OCI-LY1 (cell line): ENCODE results near the gene CRYZ.

ENCODE experiments used
- H2AFZ ChIP-seq: fragments of 200-600 bp; sonication (generic), shearing (Covaris generic); 2 replicates; pipeline ENCODE4 v1.6.0; 2014; ENCODE audit warnings: antibody characterized with exemption, mild to moderate bottlenecking, low read length
- H3F3A ChIP-seq: fragments of 200-600 bp; sonication (generic), shearing (Covaris generic); 2 replicates; pipeline ENCODE4 v1.6.0; 2014; ENCODE audit warnings: mild to moderate bottlenecking, antibody characterized with exemption, low read length, moderate library complexity; ENCODE audit not compliant: insufficient read depth
- H3K27ac ChIP-seq: fragments of 200-600 bp; sonication (generic); 2 replicates; pipeline ENCODE4 v1.5.1; 2014; ENCODE audit warnings: low read length, mixed run types, mild to moderate bottlenecking, low read depth; ENCODE audit not compliant: poor library complexity, severe bottlenecking
- H3K27me3 ChIP-seq: fragments of 200-600 bp; sonication (generic); 2 replicates; pipeline ENCODE4 v1.6.0; 2014; ENCODE audit warnings: antibody characterized with exemption, mild to moderate bottlenecking, low read length, moderate library complexity; ENCODE audit not compliant: insufficient read depth
- H3K36me3 ChIP-seq: fragments of 200-600 bp; sonication (generic); 2 replicates; pipeline ENCODE4 v1.6.1; 2014; ENCODE audit warnings: mild to moderate bottlenecking, antibody characterized with exemption, low read length, moderate library complexity, mixed read lengths; ENCODE audit not compliant: insufficient read depth
- H3K4me1 ChIP-seq: fragments of 200-600 bp; sonication (generic); 2 replicates; pipeline ENCODE4 v1.5.1; 2014; ENCODE audit warnings: mild to moderate bottlenecking, low read length, moderate library complexity; ENCODE audit not compliant: insufficient read depth, severe bottlenecking
- H3K4me2 ChIP-seq: fragments of 200-600 bp; sonication (generic), shearing (Covaris generic); 2 replicates; pipeline ENCODE4 v1.6.1; 2014; ENCODE audit warnings: low read length
- H3K4me3 ChIP-seq: fragments of 200-600 bp; sonication (generic); 2 replicates; pipeline ENCODE4 v1.5.1; 2014; ENCODE audit warnings: low read length, low read depth, mild to moderate bottlenecking, mixed read lengths; ENCODE audit not compliant: poor library complexity, severe bottlenecking
- H3K79me2 ChIP-seq: fragments of 200-600 bp; shearing (Covaris generic); 2 replicates; pipeline ENCODE4 v1.6.1; 2016; ENCODE audit warnings: mixed run types, low read length, mixed read lengths; ENCODE audit not compliant: insufficient read depth
- H3K9ac ChIP-seq: fragments of 200-600 bp; sonication (generic), shearing (Covaris generic); 2 replicates; pipeline ENCODE4 v1.6.1; 2014; ENCODE audit warnings: mild to moderate bottlenecking, low read length, mixed read lengths
- H3K9me2 ChIP-seq: fragments of 200-600 bp; sonication (generic), shearing (Covaris generic); 2 replicates; pipeline ENCODE4 v1.6.1; 2014; ENCODE audit warnings: low read depth, mild to moderate bottlenecking, low read length, mixed read lengths
- H3K9me3 ChIP-seq: fragments of 200-600 bp; shearing (Covaris generic); 2 replicates; pipeline ENCODE4 v1.6.1; 2014; ENCODE audit warnings: low read length, mixed read lengths
- H4K20me1 ChIP-seq: fragments of 200-600 bp; sonication (generic), shearing (Covaris generic); 2 replicates; pipeline ENCODE4 v1.6.0; 2016; ENCODE audit warnings: mild to moderate bottlenecking, low read length; ENCODE audit not compliant: insufficient read depth
- EZH2 ChIP-seq: fragments of 200-600 bp; sonication (generic), shearing (Covaris generic); IDR thresholded peaks from 2 replicates; pipeline ENCODE4 v1.8.0; 2017; ENCODE audit warnings: borderline replicate concordance, mixed run types, mild to moderate bottlenecking, antibody characterized with exemption, low read length, moderate library complexity, mixed read lengths
- TF ChIP-seq, protein P1 (sequence below): fragments of 200-600 bp; sonication (generic), shearing (Covaris generic); IDR thresholded peaks from 2 replicates; pipeline ENCODE4 v1.5.1; 2017; ENCODE audit warnings: mild to moderate bottlenecking, antibody characterized with exemption, low read length, moderate library complexity, mixed read lengths

CRYZ gene

DNA sequence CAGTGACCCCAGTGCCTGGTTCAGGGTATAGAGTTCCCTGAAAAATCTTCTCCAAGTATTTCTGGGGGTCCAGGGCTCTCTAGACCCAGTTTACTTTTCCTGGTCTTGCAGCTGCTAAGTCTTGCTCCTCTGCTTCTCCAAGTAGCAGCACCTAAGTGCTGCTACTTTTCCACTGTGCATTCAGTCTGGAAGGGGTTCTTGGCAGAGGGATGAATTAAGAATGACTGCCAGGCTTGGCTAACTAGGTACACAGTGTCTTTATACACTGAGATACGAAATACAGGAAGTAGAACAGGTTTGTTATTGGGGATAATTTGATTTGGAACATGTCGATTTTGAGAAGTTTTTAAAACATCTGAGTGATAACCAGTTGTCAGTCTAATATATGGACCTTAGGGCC, 35.0 kb downstream of the CRYZ start:
- no peak overlapping the region for H2AFZ ChIP-seq
- H3K4me1 ChIP-seq, result no peaks in the 10 kb centered on the region
- no peak overlapping the region for H3K9ac ChIP-seq
- no peaks in the 10 kb centered on the region for H3K9me2 ChIP-seq
- no peak overlapping the region for H3K4me2 ChIP-seq
- no peak overlapping the region for H3K27ac ChIP-seq
- no peaks in the 10 kb centered on the region for H3K36me3 ChIP-seq
- H3K27me3 ChIP-seq, result no peaks in the 10 kb centered on the region; the same call in 1 of the 2 replicates
- H3F3A ChIP-seq, result no peaks in the 10 kb centered on the region
- no peaks in the 10 kb centered on the region for H4K20me1 ChIP-seq
- no peaks in the 10 kb centered on the region for H3K9me3 ChIP-seq
- TF ChIP-seq, protein P1, sequence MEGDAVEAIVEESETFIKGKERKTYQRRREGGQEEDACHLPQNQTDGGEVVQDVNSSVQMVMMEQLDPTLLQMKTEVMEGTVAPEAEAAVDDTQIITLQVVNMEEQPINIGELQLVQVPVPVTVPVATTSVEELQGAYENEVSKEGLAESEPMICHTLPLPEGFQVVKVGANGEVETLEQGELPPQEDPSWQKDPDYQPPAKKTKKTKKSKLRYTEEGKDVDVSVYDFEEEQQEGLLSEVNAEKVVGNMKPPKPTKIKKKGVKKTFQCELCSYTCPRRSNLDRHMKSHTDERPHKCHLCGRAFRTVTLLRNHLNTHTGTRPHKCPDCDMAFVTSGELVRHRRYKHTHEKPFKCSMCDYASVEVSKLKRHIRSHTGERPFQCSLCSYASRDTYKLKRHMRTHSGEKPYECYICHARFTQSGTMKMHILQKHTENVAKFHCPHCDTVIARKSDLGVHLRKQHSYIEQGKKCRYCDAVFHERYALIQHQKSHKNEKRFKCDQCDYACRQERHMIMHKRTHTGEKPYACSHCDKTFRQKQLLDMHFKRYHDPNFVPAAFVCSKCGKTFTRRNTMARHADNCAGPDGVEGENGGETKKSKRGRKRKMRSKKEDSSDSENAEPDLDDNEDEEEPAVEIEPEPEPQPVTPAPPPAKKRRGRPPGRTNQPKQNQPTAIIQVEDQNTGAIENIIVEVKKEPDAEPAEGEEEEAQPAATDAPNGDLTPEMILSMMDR, result no peak
- TF ChIP-seq EZH2, result no peak
- no peak overlapping the region for H3K4me3 ChIP-seq
- no peaks in the 10 kb centered on the region for H3K79me2 ChIP-seq

DNA sequence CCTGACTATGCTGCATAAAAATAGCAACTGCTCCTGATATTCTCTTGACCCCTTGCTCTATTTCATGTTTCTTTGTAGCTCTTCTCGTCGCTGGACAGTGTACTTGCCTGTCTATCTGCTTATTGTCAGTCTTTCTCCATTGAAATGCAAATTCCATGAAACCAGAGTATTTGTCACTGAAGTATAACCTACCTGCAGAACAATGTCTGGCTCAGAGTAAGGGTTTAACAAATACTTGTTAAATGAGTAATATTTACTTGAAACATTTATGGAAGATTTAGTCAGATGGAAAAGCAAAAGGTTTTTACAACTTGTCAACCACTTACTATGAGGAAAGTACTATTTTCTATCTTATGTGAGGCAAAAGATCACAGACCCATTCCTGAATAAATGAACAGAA, 39.4 kb downstream of the CRYZ start:
- no peaks in the 10 kb centered on the region for H3K9me2 ChIP-seq
- H3K27me3 ChIP-seq, result no peaks in the 10 kb centered on the region; the same call in 1 of the 2 replicates
- H3F3A ChIP-seq, result no peaks in the 10 kb centered on the region
- H4K20me1 ChIP-seq, result no peaks in the 10 kb centered on the region
- no peak overlapping the region for H3K4me2 ChIP-seq
- no peak overlapping the region for H2AFZ ChIP-seq
- no peaks in the 10 kb centered on the region for H3K4me1 ChIP-seq
- TF ChIP-seq EZH2, result no peak
- TF ChIP-seq, protein P1, result no peak
- no peaks in the 10 kb centered on the region for H3K79me2 ChIP-seq
- no peak overlapping the region for H3K4me3 ChIP-seq
- H3K27ac ChIP-seq, result no peak overlapping the region
- H3K9me3 ChIP-seq, result no peaks in the 10 kb centered on the region
- H3K36me3 ChIP-seq, result no peaks in the 10 kb centered on the region
- H3K9ac ChIP-seq, result no peak overlapping the region

DNA sequence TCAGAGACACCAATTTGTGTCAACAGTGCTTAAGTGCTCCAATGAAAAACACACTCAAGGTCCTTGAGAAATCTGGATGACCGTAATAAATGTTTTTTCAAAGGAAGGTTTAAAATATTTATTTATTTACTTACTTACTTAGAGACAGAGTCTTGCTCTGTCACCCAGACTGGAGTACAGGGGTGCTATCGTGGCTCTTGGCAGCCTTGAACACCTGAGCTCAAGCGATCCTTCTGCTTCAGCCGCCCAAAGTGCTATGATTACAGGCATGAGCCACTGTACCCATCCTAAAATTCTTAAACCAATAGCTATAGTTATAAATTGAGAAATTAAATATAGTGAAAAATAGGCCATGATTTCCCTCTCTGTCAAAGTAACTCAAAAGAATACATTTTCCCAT, 41.9 kb downstream of the CRYZ start:
- Histone ChIP-seq H3K9me2 (no peaks in the 10 kb centered on the region), H3K4me2 (no peak overlapping the region), H3K36me3 (no peaks in the 10 kb centered on the region), H3K27ac (no peak overlapping the region), H3K4me1 (no peaks in the 10 kb centered on the region), H3K79me2 (no peaks in the 10 kb centered on the region), H3K4me3 (no peak overlapping the region), H3F3A (no peaks in the 10 kb centered on the region), H2AFZ (no peak overlapping the region), H3K27me3 (no peaks in the 10 kb centered on the region), H3K9ac (no peak overlapping the region), H4K20me1 (no peaks in the 10 kb centered on the region), H3K9me3 (no peaks in the 10 kb centered on the region)
- TF ChIP-seq, protein P1, result no peak
- TF ChIP-seq EZH2, result no peak
